ENCODE results near the gene KIF1A.

Gene KIF1A

GRCh38 chr2:240798327-240798905 is 21.6 kb downstream of the KIF1A start:
- no peak for DNase-seq

GRCh38 chr2:240797914-240798313 is 22.1 kb downstream of the KIF1A start:
- no peak for DNase-seq

GRCh38 chr2:240797500-240797895 is 22.5 kb downstream of the KIF1A start:
- DNase-seq, result no peak

- DNase-seq, result no peak
Measured at GRCh38 chr2:240796543-240797499, 23.2 kb downstream of the KIF1A start.

GRCh38 chr2:240795916-240796510 is 24.0 kb downstream of the KIF1A start:
- DNase-seq, result no peak

- DNase-seq, result no peak
Measured at GRCh38 chr2:240795454-240795853, 24.6 kb downstream of the KIF1A start.

GRCh38 chr2:240794178-240794721 is 25.8 kb downstream of the KIF1A start:
- DNase-seq, result no peak

- no peak for DNase-seq
Measured at GRCh38 chr2:240793313-240794177, 26.5 kb downstream of the KIF1A start.

GRCh38 chr2:240792629-240793312 is 27.2 kb downstream of the KIF1A start:
- no peak for DNase-seq

GRCh38 chr2:240791821-240792628 is 28.0 kb downstream of the KIF1A start:
- DNase-seq, result no peak

GRCh38 chr2:240791221-240791800 is 28.7 kb downstream of the KIF1A start:
- DNase-seq, result no peak

GRCh38 chr2:240790370-240791220 is 29.4 kb downstream of the KIF1A start:
- no peak for DNase-seq

- DNase-seq, result no peak
Measured at GRCh38 chr2:240789501-240790369, 30.3 kb downstream of the KIF1A start.

- DNase-seq, result no peak
Measured at GRCh38 chr2:240789051-240789453, 31.0 kb downstream of the KIF1A start.

- no peak for DNase-seq
Measured at GRCh38 chr2:240788482-240788881, 31.5 kb downstream of the KIF1A start.

- DNase-seq, result no peak
Measured at GRCh38 chr2:240787521-240788472, 32.2 kb downstream of the KIF1A start.

GRCh38 chr2:240786871-240787311 is 33.1 kb downstream of the KIF1A start:
- no peak for DNase-seq

All from NCI-H2081 treated with DMSO at 0.1 percent for 48 hours (cell line).